Endothelial cell of umbilical vein (primary cell): ENCODE measurements around the gene SSR4. TPM values are rescaled to one million over a fixed set of nuclear protein-coding genes. Genes with fewer than 3 reads are reported as not detected.

Experiments
- BruUV-seq: library from RNA; stranded (reverse); fragments of 400-500 nt; replicated peaks from 2 replicates; lab custom pipeline; 2021; lab: Mats Ljungman, UMichigan
- CTCF ChIA-PET: fragments of 300-600, 350-600 bp; sonication (Branson Sonifier 250); formaldehyde crosslinking; loops from one replicate; lab custom pipeline; 2021; ENCODE audit warnings: antibody characterized with exemption, inconsistent platforms; lab: Charles Lee
- POLR2A ChIA-PET: fragments of 300-600, 350-600 bp; sonication (Branson Sonifier 250); formaldehyde crosslinking; loops from one replicate; lab custom pipeline; 2021; ENCODE audit warnings: antibody characterized with exemption, inconsistent platforms; lab: Charles Lee
- DNase-seq: peaks from one replicate; pipeline ENCODE4 v3.0.0-alpha.2; 2011; ENCODE audit warnings: low read depth, low spot score
- FAIRE-seq: peaks from 2 replicates; lab custom pipeline; 2011; peaks lifted over from hg19 to GRCh38; lab: Jason Lieb, UNC
- H2AFZ ChIP-seq: 2 replicates; pipeline ENCODE4 v1.6.0; 2012; ENCODE audit warnings: low read depth, low read length, control low read depth, inconsistent platforms
- H3K27ac ChIP-seq: 2 replicates; pipeline ENCODE4 v1.5.1; 2011; ENCODE audit warnings: low read depth, mild to moderate bottlenecking, control low read depth, low read length, moderate library complexity; ENCODE audit not compliant: insufficient read depth
- H3K27me3 ChIP-seq, 2 experiments: 2 replicates each; pipeline versions ENCODE4 v1.6.0 to v1.6.1; 2011; ENCODE audit warnings: low read length in 2 of 2, mixed read lengths in 1 of 2; ENCODE audit not compliant: control insufficient read depth in 2 of 2, insufficient read depth in 2 of 2
- H3K36me3 ChIP-seq, 2 experiments: 2 replicates in 1 of 2; 3 replicates in 1 of 2; pipeline ENCODE4 v1.5.1; 2011; ENCODE audit warnings: low read length in 2 of 2, mild to moderate bottlenecking in 1 of 2, moderate library complexity in 1 of 2; ENCODE audit not compliant: control insufficient read depth in 2 of 2, insufficient read depth in 2 of 2; ENCODE audit errors: extremely low read depth in 1 of 2
- H3K4me1 ChIP-seq: 3 replicates; pipeline ENCODE4 v1.5.1; 2011; ENCODE audit warnings: mild to moderate bottlenecking, low read length; ENCODE audit not compliant: control insufficient read depth, insufficient read depth; ENCODE audit errors: extremely low read depth
- H3K4me2 ChIP-seq: 2 replicates; pipeline ENCODE4 v1.6.1; 2011; ENCODE audit warnings: low read length, control low read depth, mixed read lengths; ENCODE audit not compliant: insufficient read depth
- H3K4me3 ChIP-seq, 3 experiments: fragments of 200-600 bp in 1 of 3; sonication (generic), shearing (Covaris generic) in 1 of 3; replicated peaks in 1 of 3; 2 replicates each; pipeline ENCODE4 v1.5.1; 2011 to 2016; ENCODE audit warnings: control low read depth in 3 of 3, low read length in 3 of 3, mild to moderate bottlenecking in 2 of 3, inconsistent platforms in 1 of 3, low read depth in 1 of 3, moderate library complexity in 1 of 3; ENCODE audit not compliant: insufficient read depth in 1 of 3
- H3K79me2 ChIP-seq: 2 replicates; pipeline ENCODE4 v1.6.0; 2012; ENCODE audit warnings: low read length, inconsistent platforms; ENCODE audit not compliant: control insufficient read depth, insufficient read depth
- H3K9ac ChIP-seq: replicated peaks from 2 replicates; pipeline ENCODE3; 2011; ENCODE audit warnings: low read length, control low read depth; ENCODE audit not compliant: insufficient read depth; ENCODE audit errors: extremely low read depth
- H3K9me1 ChIP-seq: replicated peaks from 3 replicates; pipeline ENCODE4 v1.6.0; 2011; ENCODE audit warnings: mild to moderate bottlenecking, low read length; ENCODE audit not compliant: control insufficient read depth, insufficient read depth; ENCODE audit errors: extremely low read depth
- H3K9me3 ChIP-seq: replicated peaks from 2 replicates; pipeline ENCODE4 v1.5.1; 2012; ENCODE audit warnings: low read length, inconsistent platforms; ENCODE audit not compliant: control insufficient read depth, insufficient read depth
- H4K20me1 ChIP-seq: replicated peaks from 2 replicates; pipeline ENCODE3; 2011; ENCODE audit warnings: mild to moderate bottlenecking, low read length; ENCODE audit not compliant: control insufficient read depth, insufficient read depth; ENCODE audit errors: extremely low read depth
- EZH2 ChIP-seq: IDR thresholded peaks from 2 replicates; pipeline ENCODE4 v1.6.1; 2012; ENCODE audit warnings: borderline replicate concordance, low read depth, mild to moderate bottlenecking, moderate library complexity, low read length, inconsistent platforms; ENCODE audit not compliant: severe bottlenecking
- FOS ChIP-seq: IDR thresholded peaks from 2 replicates; pipeline ENCODE4 v1.6.1; 2011; ENCODE audit warnings: mild to moderate bottlenecking, low read length, moderate library complexity, borderline replicate concordance; ENCODE audit not compliant: insufficient read depth
- GATA2 ChIP-seq: IDR thresholded peaks from 2 replicates; pipeline ENCODE4 v1.7.0; 2011; ENCODE audit warnings: low read depth, mild to moderate bottlenecking, moderate library complexity, mixed read lengths, low read length; ENCODE audit not compliant: insufficient read length, insufficient read depth
- JUN ChIP-seq: IDR thresholded peaks from 2 replicates; pipeline ENCODE4 v1.6.1; 2011; ENCODE audit warnings: borderline replicate concordance, low read depth; ENCODE audit not compliant: insufficient read length, insufficient read depth
- MYC ChIP-seq: IDR thresholded peaks from one replicate; pipeline ENCODE4 v1.6.1; 2011; ENCODE audit warnings: mild to moderate bottlenecking, low read depth, low read length
- POLR2A ChIP-seq: IDR thresholded peaks from 2 replicates; pipeline ENCODE4 v1.6.1; 2012; ENCODE audit warnings: low read depth, mild to moderate bottlenecking, control low read depth, low read length
- POLR2AphosphoS5 ChIP-seq: IDR thresholded peaks from 2 replicates; pipeline ENCODE4 v1.6.1; 2012; ENCODE audit warnings: low read depth, mild to moderate bottlenecking, control low read depth, low read length, moderate library complexity; ENCODE audit not compliant: insufficient read depth
- dilution Hi-C: fragments of 300-500 bp; cut with MboI; formaldehyde crosslinking; loops from one replicate; pipeline ENCODE4 v1.15.0; 2019; ENCODE audit warnings: low sequenced_read_pairs; ENCODE audit not compliant: extremely low pct_ligation_motif_present
- intact Hi-C: fragments of 100-400 bp; cut with micrococcal nuclease; formaldehyde crosslinking; loops from one replicate; pipeline ENCODE4 v1.10.0; 2022
- polyA plus RNA-seq, 4 experiments: library from polyadenylated mRNA; depleted of rRNA in 3 of 4; stranded (reverse) in 3 of 4; unstranded in 1 of 4; fragments of >200 nt; gene quantifications; 2 replicates each; pipeline versions ENCODE4 v1.2.1 to v1.2.3, GENCODE V29; 2011 to 2012; ENCODE audit warnings: missing spikeins in 1 of 4
- total RNA-seq: library from RNA; stranded (reverse); gene quantifications from 2 replicates; pipeline ENCODE4 v1.2.3, GENCODE V29; 2021
- TF ChIP-seq, protein P1 (sequence below), 2 donors: IDR thresholded peaks; 1 replicate in 1 of 2; 2 replicates in 1 of 2; pipeline ENCODE4 v1.5.1; 2011; ENCODE audit warnings: low read length in 2 of 2, mild to moderate bottlenecking in 2 of 2, moderate library complexity in 2 of 2, control low read depth in 1 of 2, inconsistent platforms in 1 of 2, low read depth in 1 of 2; ENCODE audit not compliant: insufficient read depth in 1 of 2; ENCODE audit errors: extremely low read depth in 1 of 2
- TF ChIP-seq, protein P2 (sequence below): IDR thresholded peaks from 2 replicates; pipeline ENCODE4 v1.6.1; 2011; ENCODE audit not compliant: insufficient read depth, insufficient read length

The SSR4 gene
- total and polyA plus RNA-seq, 2 donors (not counting 3 experiments of a cell fraction or from before 2014, with no cell fraction given): 235 to 732 TPM

DNA sequence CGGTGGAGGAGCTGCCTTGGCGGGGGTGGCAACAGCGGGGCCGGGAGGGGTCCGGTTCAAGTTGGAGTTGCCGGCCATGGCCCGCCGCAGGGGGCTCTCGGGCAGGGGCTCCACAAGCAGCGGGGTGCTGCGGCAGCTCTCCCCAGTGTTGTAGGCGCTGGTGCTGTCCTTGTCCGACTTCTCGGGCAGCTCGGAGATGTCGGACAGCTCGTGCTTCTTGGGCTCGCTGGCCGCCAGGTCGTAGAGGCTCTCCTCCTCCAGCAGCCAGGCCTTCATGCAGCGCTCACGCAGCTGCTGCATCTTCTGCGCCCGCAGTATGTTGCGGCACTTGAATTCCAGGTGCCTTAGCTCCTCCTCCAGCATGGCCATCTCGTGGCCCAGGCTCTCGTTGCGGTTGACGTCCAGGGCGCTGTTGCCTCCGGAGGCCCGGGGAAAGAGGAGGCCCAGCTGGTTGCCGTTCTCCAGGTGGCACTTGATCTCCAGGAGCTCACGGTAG is 9.7 kb downstream of the SSR4 start:
- intact Hi-C loops: no loop called here
- CTCF ChIA-PET: interaction anchor here (1.4 kb wide), 1 partner anchor 10 kb away, joined by 3 read pairs; the partner anchor contains the start of genes IDH3G and SSR4

More for the DNA sequence above, 9.7 kb downstream of the SSR4 start:
- TF ChIP-seq POLR2A (no peak), EZH2 (no peak), JUN (no peak), GATA2 (no peak), POLR2AphosphoS5 (no peak), MYC (no peak), FOS (no peak)
- TF ChIP-seq, protein P1, sequence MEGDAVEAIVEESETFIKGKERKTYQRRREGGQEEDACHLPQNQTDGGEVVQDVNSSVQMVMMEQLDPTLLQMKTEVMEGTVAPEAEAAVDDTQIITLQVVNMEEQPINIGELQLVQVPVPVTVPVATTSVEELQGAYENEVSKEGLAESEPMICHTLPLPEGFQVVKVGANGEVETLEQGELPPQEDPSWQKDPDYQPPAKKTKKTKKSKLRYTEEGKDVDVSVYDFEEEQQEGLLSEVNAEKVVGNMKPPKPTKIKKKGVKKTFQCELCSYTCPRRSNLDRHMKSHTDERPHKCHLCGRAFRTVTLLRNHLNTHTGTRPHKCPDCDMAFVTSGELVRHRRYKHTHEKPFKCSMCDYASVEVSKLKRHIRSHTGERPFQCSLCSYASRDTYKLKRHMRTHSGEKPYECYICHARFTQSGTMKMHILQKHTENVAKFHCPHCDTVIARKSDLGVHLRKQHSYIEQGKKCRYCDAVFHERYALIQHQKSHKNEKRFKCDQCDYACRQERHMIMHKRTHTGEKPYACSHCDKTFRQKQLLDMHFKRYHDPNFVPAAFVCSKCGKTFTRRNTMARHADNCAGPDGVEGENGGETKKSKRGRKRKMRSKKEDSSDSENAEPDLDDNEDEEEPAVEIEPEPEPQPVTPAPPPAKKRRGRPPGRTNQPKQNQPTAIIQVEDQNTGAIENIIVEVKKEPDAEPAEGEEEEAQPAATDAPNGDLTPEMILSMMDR (IDR thresholded peaks at IDR 0.05; ENCODE audit: extremely low read depth in 1 of 2, insufficient read depth in 1 of 2, low read depth in 1 of 2, low read length in 2 of 2): no peak
- TF ChIP-seq, protein P2, sequence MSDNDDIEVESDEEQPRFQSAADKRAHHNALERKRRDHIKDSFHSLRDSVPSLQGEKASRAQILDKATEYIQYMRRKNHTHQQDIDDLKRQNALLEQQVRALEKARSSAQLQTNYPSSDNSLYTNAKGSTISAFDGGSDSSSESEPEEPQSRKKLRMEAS: no peak
- H3K9me3 ChIP-seq: no peaks in the 10 kb centered on the region
- no peaks in the 10 kb centered on the region for H3K9me1 ChIP-seq
- DNase-seq: no peak
- POLR2A ChIA-PET: no interaction called here
- BruUV-seq: no TSS peak
- no peaks in the 10 kb centered on the region for H3K36me3 ChIP-seq
- no peak overlapping the region for H3K4me2 ChIP-seq
- H3K27ac ChIP-seq: no peak overlapping the region
- dilution Hi-C loops: no loop called here
- H3K79me2 ChIP-seq: no peaks in the 10 kb centered on the region
- no peak overlapping the region for H3K9ac ChIP-seq
- no peaks in the 10 kb centered on the region for H3K4me1 ChIP-seq
- FAIRE-seq: no peak
- H3K27me3 ChIP-seq: no peaks in the 10 kb centered on the region
- H3K4me3 ChIP-seq: no peak overlapping the region
- H2AFZ ChIP-seq: no peak overlapping the region
- H4K20me1 ChIP-seq: no peaks in the 10 kb centered on the region
